Caco-2 (cell line): ENCODE results near the gene MIA2. TPM values are rescaled to one million over a fixed set of nuclear protein-coding genes. Genes with fewer than 3 reads are reported as not detected.
"Not testable (repeated sequence)": the region's sequence is repeated elsewhere in the genome, so short reads cannot be mapped to it uniquely, and the experiment has no call there.

Experiments
- BruUV-seq: library from RNA; stranded (reverse); fragments of 400-500 nt; replicated peaks from 2 replicates; lab custom pipeline; 2021; lab: Mats Ljungman, UMichigan
- CTCF ChIA-PET: fragments of 300-600 bp; sonication (Branson Sonifier 250); formaldehyde crosslinking; loops from one replicate; lab custom pipeline; 2022; ENCODE audit warnings: antibody characterized with exemption; lab: Charles Lee
- POLR2A ChIA-PET: fragments of 300-600 bp; sonication (Branson Sonifier 250); formaldehyde crosslinking; loops from one replicate; lab custom pipeline; 2022; ENCODE audit warnings: antibody characterized with exemption; lab: Charles Lee
- DNase-seq, 2 experiments: peaks; one replicate each; pipeline versions ENCODE4 v3.0.0 to v3.0.0-alpha.2; 2020 to 2022
- H3K27me3 ChIP-seq: replicated peaks from 2 replicates; pipeline ENCODE4 v1.6.0; 2011; ENCODE audit warnings: low read length; ENCODE audit not compliant: control insufficient read depth, insufficient read depth
- H3K36me3 ChIP-seq: 2 replicates; pipeline ENCODE4 v1.5.1; 2011; ENCODE audit warnings: low read length; ENCODE audit not compliant: control insufficient read depth, insufficient read depth
- H3K4me1 ChIP-seq: fragments of 250-450 bp; sonication (Bioruptor Pico); 2 replicates; pipeline ENCODE4 v1.5.1; 2020; ENCODE audit warnings: mild to moderate bottlenecking
- H3K4me3 ChIP-seq: 2 replicates; pipeline ENCODE4 v1.5.1; 2011; ENCODE audit warnings: low read depth, mild to moderate bottlenecking, control low read depth, low read length
- H3K9me3 ChIP-seq: fragments of 250-450 bp; sonication (Bioruptor Pico); 2 replicates; pipeline ENCODE4 v1.5.1; 2020; ENCODE audit warnings: mild to moderate bottlenecking, moderate library complexity
- H3K27ac Mint-ChIP-seq: one replicate; pipeline ENCODE4 v1.8.0; 2022; ENCODE audit warnings: mixed read lengths; ENCODE audit not compliant: unreplicated experiment
- H3K27me3 Mint-ChIP-seq: one replicate; pipeline ENCODE4 v1.8.0; 2022; ENCODE audit warnings: mixed read lengths; ENCODE audit not compliant: insufficient read depth, unreplicated experiment
- H3K36me3 Mint-ChIP-seq: one replicate; pipeline ENCODE4 v1.8.0; 2022; ENCODE audit warnings: mild to moderate bottlenecking, mixed read lengths; ENCODE audit not compliant: insufficient read depth, unreplicated experiment
- H3K4me1 Mint-ChIP-seq: one replicate; pipeline ENCODE4 v1.8.0; 2022; ENCODE audit warnings: low read depth, mixed read lengths; ENCODE audit not compliant: unreplicated experiment
- H3K4me3 Mint-ChIP-seq: one replicate; pipeline ENCODE4 v1.8.0; 2022; ENCODE audit warnings: mild to moderate bottlenecking, moderate library complexity, mixed read lengths; ENCODE audit not compliant: unreplicated experiment
- H3K9me3 Mint-ChIP-seq: one replicate; pipeline ENCODE4 v1.8.0; 2022; ENCODE audit warnings: mixed read lengths; ENCODE audit not compliant: unreplicated experiment
- intact Hi-C: fragments of 100-400 bp; cut with micrococcal nuclease; formaldehyde crosslinking; loops from one replicate; pipeline ENCODE4 v1.10.0; 2022; ENCODE audit not compliant: unreplicated experiment
- total RNA-seq: library from RNA; stranded (reverse); gene quantifications from 2 replicates; pipeline ENCODE4 v1.2.3, GENCODE V29; 2022
- TF ChIP-seq, protein P1 (sequence below), 2 experiments: fragments of 200-600 bp in 1 of 2; IDR thresholded peaks; 1 replicate in 1 of 2; 2 replicates in 1 of 2; pipeline versions ENCODE4 v1.5.1 to v1.8.0; 2011 to 2022; ENCODE audit warnings: antibody characterized with exemption in 1 of 2, control low read depth in 1 of 2, inconsistent platforms in 1 of 2, low read depth in 1 of 2, low read length in 1 of 2, mild to moderate bottlenecking in 1 of 2, moderate library complexity in 1 of 2; ENCODE audit not compliant: insufficient read depth in 1 of 2, severe bottlenecking in 1 of 2, unreplicated experiment in 1 of 2

Gene MIA2
- total RNA-seq, 1 experiment from 2014 or later = 71.5 TPM

DNA sequence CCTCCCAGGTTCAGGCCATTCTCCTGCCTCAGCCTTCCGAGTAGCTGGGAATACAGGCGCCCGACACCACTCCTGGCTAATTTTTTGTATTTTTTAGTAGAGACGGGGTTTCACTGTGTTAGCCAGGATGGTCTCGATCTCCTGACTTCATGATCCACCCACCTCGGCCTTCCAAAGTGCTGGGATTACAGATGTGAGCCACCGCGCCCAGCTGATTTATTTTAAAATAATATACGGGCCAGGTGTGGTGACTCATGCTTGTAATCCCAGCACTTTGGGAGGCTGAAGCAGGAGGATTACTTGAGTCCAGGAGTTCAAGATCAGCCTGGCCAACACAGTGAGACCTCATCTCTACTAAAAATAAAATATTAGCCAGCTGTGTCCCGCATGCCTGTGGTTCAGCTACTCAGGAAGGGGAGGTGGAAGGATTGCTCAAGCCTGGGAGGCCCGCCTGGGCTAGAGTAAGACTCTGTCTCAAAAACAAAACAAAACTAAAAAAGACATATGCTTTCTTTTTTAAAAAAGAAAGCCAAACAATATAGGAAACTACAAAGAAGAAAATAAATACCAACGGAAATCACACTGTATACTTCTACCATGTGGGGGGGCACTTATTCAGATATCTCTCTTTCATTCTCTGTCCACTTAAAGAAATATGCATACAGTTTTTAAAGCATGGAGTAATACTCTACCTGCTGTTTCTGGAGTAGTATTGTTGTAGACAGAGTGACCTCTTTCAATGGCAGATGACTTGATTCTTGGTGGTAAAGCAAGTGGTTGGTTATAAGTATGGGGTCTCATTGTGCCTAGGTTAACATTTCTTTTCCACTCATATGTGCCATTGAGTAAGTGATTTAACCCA lies 930 bp upstream of the MIA2 start:
- Mint-ChIP-seq H3K9me3 (no peaks in the 10 kb centered on the region), H3K27ac (peak overlapping the region; percentile 64), H3K4me1 (peaks cover 5% of the 10 kb centered on the region), H3K4me3 (no peak overlapping the region), H3K36me3 (no peaks in the 10 kb centered on the region), H3K27me3 (no peaks in the 10 kb centered on the region)
- intact Hi-C loops = loop anchor here (1.0 kb wide), 1 partner anchor 35 kb away; no protein-coding TSS in a partner anchor
- Histone ChIP-seq H3K4me1 (peaks cover 38% of the 10 kb centered on the region), H3K36me3 (no peaks in the 10 kb centered on the region), H3K4me3 (no peak overlapping the region), H3K27me3 (no peaks in the 10 kb centered on the region), H3K9me3 (no peaks in the 10 kb centered on the region)
- POLR2A ChIA-PET = interaction anchor here (1.0 kb wide), 1 partner anchor 199 kb away, joined by 4 read pairs; the partner anchor contains the start of gene FBXO33
- DNase-seq = peak in 1 of 2 experiments; percentile 38
- BruUV-seq = no TSS peak
- CTCF ChIA-PET = interaction anchor here (0.5 to 1.5 kb wide), 5 partner anchors 10 to 199 kb away, joined by 3 to 11 read pairs (median 8); partner anchors contain the start of genes FBXO33 and TRAPPC6B
- TF ChIP-seq, protein P1, sequence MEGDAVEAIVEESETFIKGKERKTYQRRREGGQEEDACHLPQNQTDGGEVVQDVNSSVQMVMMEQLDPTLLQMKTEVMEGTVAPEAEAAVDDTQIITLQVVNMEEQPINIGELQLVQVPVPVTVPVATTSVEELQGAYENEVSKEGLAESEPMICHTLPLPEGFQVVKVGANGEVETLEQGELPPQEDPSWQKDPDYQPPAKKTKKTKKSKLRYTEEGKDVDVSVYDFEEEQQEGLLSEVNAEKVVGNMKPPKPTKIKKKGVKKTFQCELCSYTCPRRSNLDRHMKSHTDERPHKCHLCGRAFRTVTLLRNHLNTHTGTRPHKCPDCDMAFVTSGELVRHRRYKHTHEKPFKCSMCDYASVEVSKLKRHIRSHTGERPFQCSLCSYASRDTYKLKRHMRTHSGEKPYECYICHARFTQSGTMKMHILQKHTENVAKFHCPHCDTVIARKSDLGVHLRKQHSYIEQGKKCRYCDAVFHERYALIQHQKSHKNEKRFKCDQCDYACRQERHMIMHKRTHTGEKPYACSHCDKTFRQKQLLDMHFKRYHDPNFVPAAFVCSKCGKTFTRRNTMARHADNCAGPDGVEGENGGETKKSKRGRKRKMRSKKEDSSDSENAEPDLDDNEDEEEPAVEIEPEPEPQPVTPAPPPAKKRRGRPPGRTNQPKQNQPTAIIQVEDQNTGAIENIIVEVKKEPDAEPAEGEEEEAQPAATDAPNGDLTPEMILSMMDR (IDR thresholded peaks at IDR 0.05; ENCODE audit: insufficient read depth in 1 of 2, low read depth in 1 of 2, low read length in 1 of 2, severe bottlenecking in 1 of 2, unreplicated experiment in 1 of 2) = no peak

DNA sequence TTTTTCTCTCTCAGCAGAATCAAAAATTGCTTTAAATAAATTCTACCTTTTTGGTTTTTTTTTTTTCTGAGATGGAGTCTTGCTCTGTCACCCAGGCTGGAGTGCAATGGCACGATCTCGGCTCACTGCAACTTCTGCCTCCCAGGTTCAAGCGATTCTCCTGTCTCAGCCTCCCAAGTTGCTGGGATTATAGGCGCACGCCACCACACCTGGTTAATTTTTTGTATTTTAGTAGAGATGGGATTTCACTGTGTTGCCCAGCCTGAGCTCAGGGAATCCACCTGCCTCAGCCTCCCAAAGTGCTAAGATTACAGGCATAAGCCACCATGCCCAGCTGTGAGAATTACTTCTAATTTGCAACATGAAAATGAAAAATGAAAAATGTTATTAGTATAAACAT lies 1.3 kb downstream of the MIA2 start:
- peaks cover 21% of the 10 kb centered on the region for H3K4me1 ChIP-seq
- DNase-seq, H3K27ac Mint-ChIP-seq, H3K27me3 ChIP-seq, CTCF ChIA-PET, POLR2A ChIA-PET, H3K9me3 Mint-ChIP-seq, BruUV-seq, H3K4me3 Mint-ChIP-seq, H3K4me3 ChIP-seq, H3K4me1 Mint-ChIP-seq, H3K36me3 Mint-ChIP-seq, H3K36me3 ChIP-seq, H3K9me3 ChIP-seq, H3K27me3 Mint-ChIP-seq: not testable (repeated sequence)
- intact Hi-C loops = loop anchor here (1.0 kb wide), 1 partner anchor 8 kb away; no protein-coding TSS in a partner anchor

DNA sequence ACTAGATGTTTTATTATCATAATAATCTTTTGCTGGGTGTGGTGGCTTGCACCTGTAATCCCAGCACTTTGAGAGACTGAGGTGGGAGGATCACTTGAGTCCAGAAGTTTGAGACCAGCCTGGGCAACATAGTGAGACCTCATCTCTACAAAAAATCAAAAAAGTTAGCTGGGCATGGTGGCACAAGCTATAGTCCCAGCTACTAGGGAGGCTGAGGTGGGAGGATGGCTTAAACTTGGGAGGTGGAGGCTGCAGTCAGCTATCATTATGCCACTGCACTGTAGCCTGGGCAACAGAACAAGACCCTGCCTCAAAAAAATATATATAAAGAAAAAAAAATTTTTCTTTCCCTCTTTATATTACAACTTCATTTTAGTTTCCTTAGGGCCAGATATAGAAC lies 1.8 kb downstream of the MIA2 start:
- POLR2A ChIA-PET, H3K4me3 ChIP-seq, intact Hi-C loops, H3K36me3 ChIP-seq, H3K36me3 Mint-ChIP-seq, BruUV-seq, H3K4me1 Mint-ChIP-seq, DNase-seq, CTCF ChIA-PET, H3K27me3 ChIP-seq, H3K9me3 ChIP-seq, H3K9me3 Mint-ChIP-seq, H3K27ac Mint-ChIP-seq, H3K27me3 Mint-ChIP-seq, H3K4me3 Mint-ChIP-seq: not testable (repeated sequence)
- peaks cover 21% of the 10 kb centered on the region for H3K4me1 ChIP-seq

DNA sequence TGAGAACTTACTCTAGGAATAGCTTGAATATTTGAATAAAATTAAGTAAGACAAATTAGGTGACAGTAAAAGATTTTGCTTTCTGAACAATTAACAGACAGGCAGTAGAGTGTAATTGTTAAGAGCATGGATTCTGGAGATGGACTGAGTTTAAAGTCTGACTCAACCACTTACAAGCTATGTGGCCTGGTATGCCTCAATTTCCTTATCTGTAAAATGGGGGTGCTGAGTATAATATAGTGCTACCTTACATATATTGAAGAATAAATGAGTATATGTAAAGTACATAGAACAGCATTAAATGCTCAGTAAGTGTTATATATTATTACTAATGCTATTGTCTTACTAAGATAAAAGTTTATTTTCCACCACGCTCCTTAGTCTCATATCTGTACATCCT lies 7.1 kb downstream of the MIA2 start:
- no peaks in the 10 kb centered on the region; the same call in 1 of the 2 replicates for H3K9me3 ChIP-seq
- peaks cover 7% of the 10 kb centered on the region for H3K4me1 Mint-ChIP-seq
- no peak overlapping the region for H3K27ac Mint-ChIP-seq
- peaks cover 10% of the 10 kb centered on the region; the same call in 1 of the 2 replicates for H3K4me1 ChIP-seq
- POLR2A ChIA-PET = no interaction called here
- H3K4me3 Mint-ChIP-seq = no peak overlapping the region
- H3K4me3 ChIP-seq = no peak overlapping the region
- H3K36me3 ChIP-seq = no peaks in the 10 kb centered on the region
- no peak for DNase-seq
- TF ChIP-seq, protein P1 (IDR thresholded peaks at IDR 0.05; ENCODE audit: insufficient read depth in 1 of 2, low read depth in 1 of 2, low read length in 1 of 2, severe bottlenecking in 1 of 2, unreplicated experiment in 1 of 2) = no peak
- peaks cover 9% of the 10 kb centered on the region for H3K36me3 Mint-ChIP-seq
- no peaks in the 10 kb centered on the region for H3K9me3 Mint-ChIP-seq
- BruUV-seq = no TSS peak
- H3K27me3 Mint-ChIP-seq = no peaks in the 10 kb centered on the region
- intact Hi-C loops = no loop called here
- H3K27me3 ChIP-seq = no peaks in the 10 kb centered on the region
- CTCF ChIA-PET = no interaction called here
